Activated CD8-positive, alpha-beta memory T cell treated with anti-CD3 and anti-CD28 coated beads for 36 hours (primary cell): ENCODE results near the gene PAPOLG. TPM values are rescaled to one million over a fixed set of nuclear protein-coding genes. Genes with fewer than 3 reads are reported as not detected.

Experiments used
- CTCF ChIA-PET: fragments of 350-600 bp; sonication (Branson Sonifier 250); formaldehyde crosslinking; loops from one replicate; lab custom pipeline; 2021; ENCODE audit warnings: antibody characterized with exemption; lab: Charles Lee
- POLR2A ChIA-PET: fragments of 350-600 bp; sonication (Branson Sonifier 250); formaldehyde crosslinking; loops from one replicate; lab custom pipeline; 2021; ENCODE audit warnings: antibody characterized with exemption; lab: Charles Lee
- total RNA-seq, 2 experiments: library from RNA; stranded (reverse); gene quantifications; one replicate each; pipeline ENCODE4 v1.2.3, GENCODE V29; 2021

Gene PAPOLG
- total RNA-seq, 2 experiments from 2014 or later: 13.9 to 15.6 TPM

GRCh38 chr2:60838481-60838880 is 82.4 kb downstream of the PAPOLG start:
- POLR2A ChIA-PET: no interaction called here
- CTCF ChIA-PET: no interaction called here

GRCh38 chr2:60839126-60839813 is 83.2 kb downstream of the PAPOLG start:
- POLR2A ChIA-PET: no interaction called here
- CTCF ChIA-PET: interaction anchor here (0.6 kb wide), 1 partner anchor 48 kb away, joined by 3 read pairs; no protein-coding TSS in a partner anchor

- POLR2A ChIA-PET: interaction anchor here (0.6 kb wide), 1 partner anchor 41 kb away, joined by 3 read pairs; no protein-coding TSS in a partner anchor
- CTCF ChIA-PET: no interaction called here
Observed at GRCh38 chr2:60840880-60841279, 84.8 kb downstream of the PAPOLG start.

DNA sequence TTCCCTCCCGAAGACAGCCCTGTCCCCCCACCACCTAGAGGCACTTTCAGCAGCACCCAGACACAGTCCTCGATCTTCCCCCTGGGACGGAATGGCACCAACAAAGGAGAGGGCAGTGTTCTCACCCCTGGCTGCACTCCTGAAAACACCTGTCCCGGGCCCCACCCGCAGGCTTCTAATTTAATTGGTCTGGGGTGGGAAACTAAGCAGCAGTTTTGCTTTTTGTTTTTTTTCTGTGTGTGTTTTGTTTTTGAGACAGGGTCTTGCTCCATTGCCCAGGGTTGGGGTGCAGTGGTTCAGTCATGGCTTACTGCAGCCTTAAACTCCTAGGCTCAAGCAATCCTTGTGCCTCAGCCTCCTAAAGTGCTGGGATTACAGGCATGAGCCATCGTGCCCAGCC is 86.9 kb downstream of the PAPOLG start:
- POLR2A ChIA-PET: no interaction called here

DNA sequence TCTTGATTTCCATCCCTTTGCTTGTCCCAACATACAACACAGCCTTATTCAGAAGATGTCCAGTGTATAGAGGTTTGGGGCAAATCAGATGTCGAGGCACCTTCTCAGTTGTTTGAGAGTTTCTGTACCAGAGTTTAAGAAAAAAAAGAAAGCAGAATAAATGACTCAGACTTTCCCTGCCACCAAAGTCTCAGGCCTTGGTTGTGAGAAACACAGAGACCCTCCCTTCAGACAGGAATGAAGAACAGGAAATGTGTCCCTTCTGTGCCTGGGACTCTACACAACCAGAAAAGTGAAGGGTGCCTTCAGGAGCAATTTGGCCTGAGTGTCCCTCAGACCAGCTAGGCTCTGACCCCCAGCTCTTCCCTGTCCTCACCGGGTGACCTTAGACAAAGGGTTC is 88.0 kb downstream of the PAPOLG start:
- ChIA-PET CTCF (no interaction called here), POLR2A (no interaction called here)

More for the DNA sequence above, 86.9 kb downstream of the PAPOLG start:
- CTCF ChIA-PET: no interaction called here

DNA sequence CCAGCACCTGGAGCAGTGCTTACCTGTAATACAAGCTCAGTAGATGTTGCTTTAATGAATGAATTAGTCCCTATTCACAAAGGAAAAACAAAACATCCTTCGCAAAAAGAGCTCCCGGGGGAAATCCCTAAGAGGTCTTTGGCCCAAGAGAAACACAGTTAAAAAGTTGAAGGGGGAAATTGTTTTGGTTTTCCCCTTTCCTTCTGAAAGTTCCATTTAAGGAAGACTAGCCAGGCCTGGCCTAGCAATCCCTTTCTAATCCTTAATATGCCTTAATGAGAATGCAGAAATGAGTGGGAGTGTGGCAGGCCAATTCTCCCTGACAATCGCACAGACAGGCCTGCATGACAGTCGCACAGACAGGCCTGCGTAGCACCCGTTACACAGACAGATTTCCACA is 91.8 kb downstream of the PAPOLG start:
- ChIA-PET CTCF (no interaction called here), POLR2A (no interaction called here)

Other genes with a start within 250 kb of the PAPOLG start
- gene BCL11A, start 202.6 kb upstream of the PAPOLG start, total RNA-seq: under 1 TPM; 0.15 to 0.30 TPM
- gene REL, start 125.3 kb downstream of the PAPOLG start, total RNA-seq: 10 to 100 TPM; 55.3 TPM